ENCODE results near the gene SATL1. TPM values are rescaled to one million over a fixed set of nuclear protein-coding genes. Genes with fewer than 3 reads are reported as not detected.

Gene SATL1
- total and polyA plus RNA-seq, 2 donors (not counting 3 experiments of a cell fraction or from before 2014, with no cell fraction given): not detected

DNA sequence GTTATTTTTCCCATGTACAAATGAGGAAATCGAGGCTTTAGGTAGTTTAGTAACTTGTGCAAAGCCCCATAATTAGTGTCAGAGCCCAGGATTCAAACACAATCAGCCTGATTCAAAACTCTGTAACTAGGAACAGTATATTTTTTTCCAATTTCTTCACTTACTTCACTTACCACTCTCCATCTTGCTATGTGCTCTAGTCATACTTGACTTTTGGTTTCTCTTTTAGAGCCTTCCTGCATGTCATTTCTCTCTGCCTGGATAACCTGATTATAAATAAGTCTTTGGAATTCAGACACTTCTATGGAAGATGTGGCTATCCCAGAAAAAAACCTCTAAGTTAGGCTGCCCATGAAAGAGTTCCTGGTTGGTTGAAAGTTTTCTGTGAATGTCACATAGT is 22.2 kb downstream of the SATL1 start:
- CTCF ChIA-PET: no interaction called here
- DNase-seq (ENCODE audit: low read depth, low spot score): no peak
- no TSS peak for BruUV-seq (replicated peaks)
- H4K20me1 ChIP-seq (replicated peaks; ENCODE audit: control insufficient read depth, extremely low read depth, insufficient read depth, low read length): no peaks in the 10 kb centered on the region
- H3K27me3 ChIP-seq (ENCODE audit: control insufficient read depth in 2 of 2, insufficient read depth in 2 of 2, low read length in 2 of 2): no peaks in the 10 kb centered on the region
- H3K4me3 ChIP-seq (replicated peaks in 1 of 3; ENCODE audit: insufficient read depth in 1 of 3, low read depth in 1 of 3, low read length in 3 of 3): no peak overlapping the region
- dilution Hi-C loops (cut with MboI; ENCODE audit: extremely low pct_ligation_motif_present, low sequenced_read_pairs): no loop called here
- POLR2A ChIA-PET: no interaction called here
- no peak overlapping the region for H3K27ac ChIP-seq (ENCODE audit: insufficient read depth, low read depth, low read length)
- H3K4me1 ChIP-seq (ENCODE audit: control insufficient read depth, extremely low read depth, insufficient read depth, low read length): no peaks in the 10 kb centered on the region
- H3K9ac ChIP-seq (replicated peaks; ENCODE audit: extremely low read depth, insufficient read depth, low read length): no peak overlapping the region
- no peaks in the 10 kb centered on the region for H3K36me3 ChIP-seq (ENCODE audit: control insufficient read depth in 2 of 2, extremely low read depth in 1 of 2, insufficient read depth in 2 of 2, low read length in 2 of 2)
- no peaks in the 10 kb centered on the region for H3K79me2 ChIP-seq (ENCODE audit: control insufficient read depth, insufficient read depth, low read length)
- H3K9me1 ChIP-seq (replicated peaks; ENCODE audit: control insufficient read depth, extremely low read depth, insufficient read depth, low read length): no peaks in the 10 kb centered on the region
- TF ChIP-seq, protein P1, sequence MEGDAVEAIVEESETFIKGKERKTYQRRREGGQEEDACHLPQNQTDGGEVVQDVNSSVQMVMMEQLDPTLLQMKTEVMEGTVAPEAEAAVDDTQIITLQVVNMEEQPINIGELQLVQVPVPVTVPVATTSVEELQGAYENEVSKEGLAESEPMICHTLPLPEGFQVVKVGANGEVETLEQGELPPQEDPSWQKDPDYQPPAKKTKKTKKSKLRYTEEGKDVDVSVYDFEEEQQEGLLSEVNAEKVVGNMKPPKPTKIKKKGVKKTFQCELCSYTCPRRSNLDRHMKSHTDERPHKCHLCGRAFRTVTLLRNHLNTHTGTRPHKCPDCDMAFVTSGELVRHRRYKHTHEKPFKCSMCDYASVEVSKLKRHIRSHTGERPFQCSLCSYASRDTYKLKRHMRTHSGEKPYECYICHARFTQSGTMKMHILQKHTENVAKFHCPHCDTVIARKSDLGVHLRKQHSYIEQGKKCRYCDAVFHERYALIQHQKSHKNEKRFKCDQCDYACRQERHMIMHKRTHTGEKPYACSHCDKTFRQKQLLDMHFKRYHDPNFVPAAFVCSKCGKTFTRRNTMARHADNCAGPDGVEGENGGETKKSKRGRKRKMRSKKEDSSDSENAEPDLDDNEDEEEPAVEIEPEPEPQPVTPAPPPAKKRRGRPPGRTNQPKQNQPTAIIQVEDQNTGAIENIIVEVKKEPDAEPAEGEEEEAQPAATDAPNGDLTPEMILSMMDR (IDR thresholded peaks at IDR 0.05; ENCODE audit: extremely low read depth in 1 of 2, insufficient read depth in 1 of 2, low read depth in 1 of 2, low read length in 2 of 2): no peak
- TF ChIP-seq, protein P2, sequence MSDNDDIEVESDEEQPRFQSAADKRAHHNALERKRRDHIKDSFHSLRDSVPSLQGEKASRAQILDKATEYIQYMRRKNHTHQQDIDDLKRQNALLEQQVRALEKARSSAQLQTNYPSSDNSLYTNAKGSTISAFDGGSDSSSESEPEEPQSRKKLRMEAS (IDR thresholded peaks at IDR 0.05; ENCODE audit: insufficient read depth, insufficient read length): no peak
- TF ChIP-seq JUN (IDR thresholded peaks at IDR 0.05; ENCODE audit: borderline replicate concordance, insufficient read depth, insufficient read length, low read depth): no peak
- TF ChIP-seq EZH2 (IDR thresholded peaks at IDR 0.05; ENCODE audit: borderline replicate concordance, low read depth, low read length, severe bottlenecking): no peak
- TF ChIP-seq POLR2A (IDR thresholded peaks at IDR 0.05; ENCODE audit: low read depth, low read length): no peak
- TF ChIP-seq FOS (IDR thresholded peaks at IDR 0.05; ENCODE audit: borderline replicate concordance, insufficient read depth, low read length): no peak
- TF ChIP-seq POLR2AphosphoS5 (IDR thresholded peaks at IDR 0.05; ENCODE audit: insufficient read depth, low read depth, low read length): no peak
- no peak for TF ChIP-seq MYC (IDR thresholded peaks at IDR 0.05; ENCODE audit: low read depth, low read length)
- TF ChIP-seq GATA2 (IDR thresholded peaks at IDR 0.05; ENCODE audit: insufficient read depth, insufficient read length, low read depth, low read length): no peak
- intact Hi-C loops (cut with micrococcal nuclease): no loop called here
- no peak for FAIRE-seq
- H3K4me2 ChIP-seq (ENCODE audit: insufficient read depth, low read length): no peak overlapping the region
- H2AFZ ChIP-seq (ENCODE audit: low read depth, low read length): no peak overlapping the region
- no peaks in the 10 kb centered on the region for H3K9me3 ChIP-seq (replicated peaks; ENCODE audit: control insufficient read depth, insufficient read depth, low read length)

All from endothelial cell of umbilical vein (primary cell).